ENCODE data around the gene ABCA2.

ABCA2 gene

DNA sequence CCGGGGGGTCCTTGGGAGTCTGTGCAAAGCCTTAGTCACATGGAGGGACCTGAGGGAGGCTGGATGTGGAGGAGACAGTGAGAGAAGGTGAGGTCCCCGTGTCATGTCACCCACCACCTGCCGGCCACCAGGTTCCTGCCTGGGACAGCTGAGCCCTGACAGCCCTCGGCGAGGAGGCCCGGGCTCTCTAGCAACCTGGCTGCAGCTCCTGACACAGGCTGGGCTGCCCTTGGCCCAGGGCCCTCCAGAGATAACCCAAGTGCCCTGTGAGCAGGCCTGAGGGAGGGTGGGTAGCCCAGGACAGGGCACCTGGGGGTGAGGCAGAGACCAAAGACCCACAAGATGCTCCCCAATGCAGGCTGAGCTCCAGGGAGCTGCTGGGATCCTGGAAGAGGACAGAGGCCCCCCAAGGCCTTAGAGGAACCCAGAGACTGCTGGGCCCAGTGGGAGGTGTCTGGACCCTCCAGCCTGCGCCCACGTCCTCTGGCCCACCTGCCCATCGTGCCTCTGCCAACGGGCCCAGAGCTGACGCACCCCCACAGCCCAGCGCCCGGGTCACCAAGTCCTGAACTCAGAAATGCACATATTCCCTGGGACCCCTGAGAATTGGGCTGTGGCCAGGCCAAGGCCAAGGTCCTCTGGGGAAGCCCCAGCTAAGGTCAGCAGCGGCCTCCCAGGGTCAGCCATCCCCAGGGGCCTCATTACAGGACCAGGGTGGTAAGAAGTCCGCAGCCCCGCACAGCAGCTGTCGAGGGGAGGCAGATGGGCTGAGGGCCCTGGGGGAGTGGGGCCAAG, 59.5 kb downstream of the ABCA2 start:
- no peaks in the 10 kb centered on the region for H3K9me3 ChIP-seq (ENCODE audit: severe bottlenecking)
- DNase-seq: no peak
- no peak overlapping the region for H3K27ac ChIP-seq
- no peak overlapping the region for H3K4me3 ChIP-seq (ENCODE audit: low read depth, low read length)
- no peaks in the 10 kb centered on the region for H3K36me3 ChIP-seq
- TF ChIP-seq, protein P1, sequence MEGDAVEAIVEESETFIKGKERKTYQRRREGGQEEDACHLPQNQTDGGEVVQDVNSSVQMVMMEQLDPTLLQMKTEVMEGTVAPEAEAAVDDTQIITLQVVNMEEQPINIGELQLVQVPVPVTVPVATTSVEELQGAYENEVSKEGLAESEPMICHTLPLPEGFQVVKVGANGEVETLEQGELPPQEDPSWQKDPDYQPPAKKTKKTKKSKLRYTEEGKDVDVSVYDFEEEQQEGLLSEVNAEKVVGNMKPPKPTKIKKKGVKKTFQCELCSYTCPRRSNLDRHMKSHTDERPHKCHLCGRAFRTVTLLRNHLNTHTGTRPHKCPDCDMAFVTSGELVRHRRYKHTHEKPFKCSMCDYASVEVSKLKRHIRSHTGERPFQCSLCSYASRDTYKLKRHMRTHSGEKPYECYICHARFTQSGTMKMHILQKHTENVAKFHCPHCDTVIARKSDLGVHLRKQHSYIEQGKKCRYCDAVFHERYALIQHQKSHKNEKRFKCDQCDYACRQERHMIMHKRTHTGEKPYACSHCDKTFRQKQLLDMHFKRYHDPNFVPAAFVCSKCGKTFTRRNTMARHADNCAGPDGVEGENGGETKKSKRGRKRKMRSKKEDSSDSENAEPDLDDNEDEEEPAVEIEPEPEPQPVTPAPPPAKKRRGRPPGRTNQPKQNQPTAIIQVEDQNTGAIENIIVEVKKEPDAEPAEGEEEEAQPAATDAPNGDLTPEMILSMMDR (IDR thresholded peaks at IDR 0.05; ENCODE audit: low read depth, low read length): no peak
- no peaks in the 10 kb centered on the region for H3K27me3 ChIP-seq (ENCODE audit: insufficient read depth, low read depth, severe bottlenecking)

DNA sequence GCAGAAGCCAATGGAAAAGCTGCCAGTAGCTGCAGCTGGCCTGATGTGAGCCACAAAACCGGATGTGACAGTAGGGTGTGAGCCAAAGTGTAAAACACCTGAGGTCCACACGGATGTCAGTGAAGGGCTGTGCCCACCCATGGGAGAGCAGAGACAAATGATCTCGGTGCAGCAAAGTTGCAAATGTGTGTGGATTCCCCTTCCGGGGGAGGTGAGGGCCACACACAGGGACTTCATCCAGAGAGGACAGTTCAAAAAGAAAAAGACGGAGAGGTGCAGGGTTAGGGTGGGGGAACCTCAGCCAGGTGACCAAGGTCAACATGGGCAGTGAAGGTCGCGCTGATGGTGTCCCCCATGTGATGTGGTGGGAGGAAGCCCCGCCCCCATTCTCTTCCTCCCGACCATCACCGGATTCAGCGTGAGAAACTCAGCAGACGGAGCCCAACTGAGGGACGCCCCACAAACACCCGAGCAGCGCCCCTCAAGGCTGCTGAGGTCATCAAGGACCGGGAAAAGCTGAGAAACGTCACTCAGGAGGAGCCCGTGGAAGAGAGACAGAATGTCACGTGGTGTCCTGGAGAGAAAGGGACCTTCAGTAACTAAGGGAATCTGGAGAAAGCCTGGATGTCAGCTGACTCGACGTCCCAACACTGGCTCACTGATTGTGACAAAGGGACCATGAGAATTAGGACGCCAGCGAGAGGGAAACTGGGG, 62.1 kb downstream of the ABCA2 start:
- Histone ChIP-seq H3K27ac (no peak overlapping the region), H3K4me3 (ENCODE audit: low read depth, low read length) (no peak overlapping the region), H3K27me3 (ENCODE audit: insufficient read depth, low read depth, severe bottlenecking) (no peaks in the 10 kb centered on the region), H3K36me3 (no peaks in the 10 kb centered on the region), H3K9me3 (ENCODE audit: severe bottlenecking) (no peaks in the 10 kb centered on the region)
- DNase-seq: no peak
- TF ChIP-seq, protein P1 (IDR thresholded peaks at IDR 0.05; ENCODE audit: low read depth, low read length): no peak

DNA sequence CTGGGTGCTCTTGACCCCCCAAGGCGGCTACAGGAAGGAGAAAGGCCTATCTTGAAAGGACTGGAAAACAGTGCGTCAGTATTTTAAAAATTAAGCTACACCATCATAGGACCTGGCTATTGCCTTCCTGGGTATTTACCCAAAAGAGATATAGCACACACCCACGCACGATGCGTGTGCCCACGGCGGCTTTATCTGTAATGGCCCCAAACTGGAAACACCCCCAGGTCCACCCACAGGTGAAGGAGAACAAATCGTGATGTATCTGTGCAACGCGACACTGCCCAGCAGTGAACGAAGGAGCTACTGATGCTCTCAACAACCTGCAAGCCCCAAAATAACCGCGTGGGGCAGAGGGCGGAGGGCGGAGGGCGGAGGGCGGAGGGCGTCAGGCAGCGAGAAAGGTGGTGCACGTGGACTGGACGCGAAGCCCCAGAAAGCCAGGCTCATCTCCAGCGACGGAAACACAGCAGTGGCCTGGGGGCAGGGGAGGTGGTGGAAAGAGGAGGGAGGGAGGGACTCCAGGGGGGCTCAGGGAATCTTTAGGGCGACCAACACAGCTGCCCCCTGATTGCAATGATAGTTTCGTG, 63.1 kb downstream of the ABCA2 start:
- no peak for DNase-seq
- no peaks in the 10 kb centered on the region for H3K27me3 ChIP-seq (ENCODE audit: insufficient read depth, low read depth, severe bottlenecking)
- no peaks in the 10 kb centered on the region for H3K9me3 ChIP-seq (ENCODE audit: severe bottlenecking)
- H3K27ac ChIP-seq: no peak overlapping the region
- no peak overlapping the region for H3K4me3 ChIP-seq (ENCODE audit: low read depth, low read length)
- TF ChIP-seq, protein P1 (IDR thresholded peaks at IDR 0.05; ENCODE audit: low read depth, low read length): no peak
- no peaks in the 10 kb centered on the region for H3K36me3 ChIP-seq

DNA sequence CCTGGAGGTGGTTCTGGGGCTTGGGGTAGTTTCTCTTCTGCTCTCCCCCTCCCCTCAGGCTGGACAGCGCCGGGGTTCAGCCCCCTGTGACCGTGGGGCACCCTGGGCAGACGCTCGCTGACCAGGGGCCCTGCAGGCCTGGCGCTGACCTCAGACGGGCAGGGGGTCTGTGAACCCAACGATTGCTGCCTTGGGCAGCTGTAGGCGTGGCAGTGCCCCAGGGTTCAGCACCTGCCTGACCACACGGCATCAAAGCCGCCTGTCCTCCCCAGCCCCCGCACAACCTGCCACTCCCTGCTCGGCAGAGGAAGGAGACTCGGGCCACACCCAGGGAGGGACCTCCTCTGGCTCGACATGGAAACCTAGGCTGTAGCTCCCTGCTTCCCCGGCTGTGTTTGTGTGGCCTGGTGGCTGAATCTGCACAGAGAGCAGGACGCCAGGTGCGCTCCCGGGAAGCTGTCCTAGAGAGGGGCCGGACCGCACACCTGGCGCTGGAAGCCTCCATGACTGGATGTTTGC, 63.8 kb downstream of the ABCA2 start:
- TF ChIP-seq, protein P1 (IDR thresholded peaks at IDR 0.05; ENCODE audit: low read depth, low read length): no peak
- Histone ChIP-seq H3K9me3 (ENCODE audit: severe bottlenecking) (no peaks in the 10 kb centered on the region), H3K27me3 (ENCODE audit: insufficient read depth, low read depth, severe bottlenecking) (no peaks in the 10 kb centered on the region), H3K4me3 (ENCODE audit: low read depth, low read length) (no peak overlapping the region), H3K27ac (no peak overlapping the region), H3K36me3 (no peaks in the 10 kb centered on the region)
- DNase-seq: no peak

DNA sequence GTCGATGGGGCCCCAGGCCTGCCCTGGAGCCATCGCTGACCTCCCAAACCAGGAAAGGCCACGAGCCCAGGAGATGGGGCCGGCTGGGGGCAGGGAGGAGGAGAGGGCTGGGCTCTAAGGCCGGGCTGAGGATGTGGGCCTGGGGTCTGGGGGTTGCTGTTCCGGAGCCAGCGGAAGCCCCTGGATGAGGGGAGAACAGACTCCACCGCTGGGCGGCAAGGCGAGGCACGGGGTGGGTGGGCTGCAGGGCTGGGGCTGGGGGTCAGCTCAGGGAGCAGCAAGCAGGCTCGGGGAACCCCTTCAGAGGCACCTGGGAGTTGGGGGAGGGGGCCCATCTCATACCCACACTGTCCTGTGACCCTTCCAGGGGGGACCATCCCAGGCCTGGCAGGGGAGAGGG, 64.3 kb downstream of the ABCA2 start:
- TF ChIP-seq, protein P1 (IDR thresholded peaks at IDR 0.05; ENCODE audit: low read depth, low read length): no peak
- H3K4me3 ChIP-seq (ENCODE audit: low read depth, low read length): no peak overlapping the region
- no peaks in the 10 kb centered on the region for H3K27me3 ChIP-seq (ENCODE audit: insufficient read depth, low read depth, severe bottlenecking)
- no peaks in the 10 kb centered on the region for H3K9me3 ChIP-seq (ENCODE audit: severe bottlenecking)
- no peaks in the 10 kb centered on the region for H3K36me3 ChIP-seq
- no peak overlapping the region for H3K27ac ChIP-seq
- DNase-seq: no peak
